A204.1 (cell line): ENCODE measurements around the gene APOB.

Experiments
- FAIRE-seq: peaks from 2 replicates; lab custom pipeline; 2012; peaks lifted over from hg19 to GRCh38; lab: Jason Lieb, UNC

Gene APOB

GRCh38 chr2:21047141-21048009 is 3.5 kb upstream of the APOB start:
- no peak for FAIRE-seq

DNA sequence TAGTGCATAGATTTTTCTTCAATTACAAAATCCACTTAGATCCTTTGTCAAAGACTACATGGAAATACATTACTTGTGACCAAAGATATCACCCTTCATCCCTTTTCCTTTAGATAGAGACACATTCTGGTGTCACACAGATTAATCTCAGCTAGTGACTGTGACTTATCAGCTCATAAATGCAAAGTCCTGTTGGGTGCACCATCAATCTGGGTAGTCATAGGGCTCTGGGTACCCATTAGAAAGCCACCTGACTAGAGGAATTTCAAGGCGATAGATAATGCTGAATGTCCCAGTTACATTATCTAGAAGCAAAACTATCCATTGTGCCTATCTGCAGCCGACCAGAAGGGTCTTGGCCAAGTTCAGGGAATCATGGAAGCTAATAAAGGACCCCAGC is 2.6 kb upstream of the APOB start:
- no peak for FAIRE-seq

GRCh38 chr2:21044694-21045371 is 960 bp upstream of the APOB start:
- no peak for FAIRE-seq

GRCh38 chr2:21042958-21043743 is 722 bp downstream of the APOB start:
- peak; percentile 6 for FAIRE-seq

DNA sequence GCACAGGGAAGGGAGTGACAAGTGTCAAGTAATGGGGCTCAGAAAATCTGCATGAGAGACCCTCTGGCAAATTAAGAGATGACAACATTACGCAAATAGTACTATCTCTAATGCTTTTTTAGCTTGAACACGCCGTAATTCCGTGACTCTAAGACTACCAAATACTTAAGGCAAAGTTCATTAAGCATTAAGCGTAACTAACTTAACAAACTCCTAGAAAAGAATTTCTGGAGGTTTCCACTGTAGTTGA is 1.2 kb downstream of the APOB start:
- FAIRE-seq: no peak

GRCh38 chr2:21041943-21042707 is 1.7 kb downstream of the APOB start:
- no peak for FAIRE-seq

- no peak for FAIRE-seq
These were observed 2.4 kb downstream of the APOB start for GRCh38 chr2:21041462-21041861.

DNA sequence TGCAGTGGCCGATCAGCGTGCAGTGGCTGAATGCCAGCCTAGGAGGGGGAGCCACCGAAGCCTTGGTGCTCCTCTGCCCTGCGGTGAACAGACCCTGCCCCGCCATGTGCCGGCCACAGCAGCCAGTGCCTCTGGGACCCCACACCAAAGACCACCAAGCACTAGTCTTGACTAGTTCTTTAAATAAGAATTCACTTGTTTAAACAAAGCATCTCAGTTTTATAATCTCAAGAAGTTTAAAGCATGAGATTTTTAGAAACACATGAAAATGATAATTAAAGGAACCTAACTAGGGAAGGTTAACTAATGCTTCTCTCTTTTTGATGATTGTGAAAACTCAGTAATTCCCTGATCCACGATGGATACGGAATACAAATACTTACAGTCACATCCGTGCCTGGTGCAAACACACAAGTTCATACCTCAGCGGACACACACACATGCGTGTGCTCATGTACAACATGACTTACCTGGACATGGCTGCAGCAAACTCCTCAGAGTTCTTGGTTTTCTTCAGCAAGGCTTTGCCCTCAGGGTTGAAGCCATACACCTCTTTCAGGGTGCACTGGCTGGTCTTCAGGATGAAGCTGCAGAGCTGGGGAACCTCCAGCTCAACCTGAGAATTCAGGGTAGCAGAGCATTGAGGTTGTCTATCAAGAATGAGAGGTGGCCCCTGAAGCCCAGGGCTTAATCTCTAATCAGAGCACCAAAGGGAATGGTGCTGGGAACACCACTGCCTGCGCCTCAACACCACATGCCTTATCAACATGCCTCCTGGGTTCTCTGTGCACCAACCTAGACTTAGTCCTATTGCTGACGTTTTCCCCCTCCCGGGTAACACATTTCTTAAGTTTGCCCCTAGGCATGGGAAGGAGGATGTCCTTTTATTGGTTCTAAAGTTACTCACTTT is 3.1 kb downstream of the APOB start:
- no peak for FAIRE-seq

GRCh38 chr2:21039979-21040467 is 3.9 kb downstream of the APOB start:
- FAIRE-seq: no peak

DNA sequence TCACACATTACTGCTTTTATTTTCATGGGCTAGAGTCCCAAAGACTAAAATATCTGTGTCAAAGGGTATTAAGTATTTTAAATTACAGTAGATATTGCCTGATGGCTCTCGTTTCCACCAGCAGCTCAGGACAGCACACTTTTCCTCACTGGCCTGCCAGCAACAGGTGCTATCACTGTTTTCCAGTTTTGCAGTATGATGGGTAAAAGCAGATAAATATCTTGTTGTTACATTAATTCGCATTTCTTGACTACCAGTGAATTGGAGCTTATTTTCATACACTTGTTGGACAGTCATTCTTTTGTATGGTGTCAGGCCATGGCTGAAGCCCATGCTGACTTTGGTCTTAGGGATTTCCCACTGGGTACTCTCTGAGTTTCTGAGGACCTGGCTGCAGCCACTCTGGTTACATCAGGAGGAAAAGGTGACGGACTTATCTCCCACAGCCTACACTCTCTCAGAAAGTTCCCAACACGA is 4.8 kb downstream of the APOB start:
- no peak for FAIRE-seq

GRCh38 chr2:21038403-21039073 is 5.3 kb downstream of the APOB start:
- no peak for FAIRE-seq

DNA sequence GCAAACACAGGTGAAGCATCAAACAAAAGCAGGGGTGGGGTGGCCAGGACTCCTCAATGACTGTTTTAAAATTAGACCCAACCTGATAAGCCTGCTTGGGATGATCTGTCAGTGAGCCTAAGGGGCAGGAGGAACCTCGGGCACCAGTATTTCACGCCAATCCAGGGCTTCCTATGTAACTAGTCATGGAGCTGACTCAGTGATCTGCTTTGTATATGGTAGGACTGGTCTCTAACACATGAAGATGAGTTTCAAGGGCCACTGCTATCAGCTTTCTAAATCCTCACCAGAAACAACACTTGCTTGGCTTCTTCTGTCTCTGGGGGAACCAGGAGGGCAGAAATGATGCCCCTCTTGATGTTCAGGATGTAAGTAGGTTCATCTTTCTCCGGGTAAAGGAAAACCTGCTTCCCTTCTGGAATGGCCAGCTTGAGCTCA is 6.2 kb downstream of the APOB start:
- no peak for FAIRE-seq

DNA sequence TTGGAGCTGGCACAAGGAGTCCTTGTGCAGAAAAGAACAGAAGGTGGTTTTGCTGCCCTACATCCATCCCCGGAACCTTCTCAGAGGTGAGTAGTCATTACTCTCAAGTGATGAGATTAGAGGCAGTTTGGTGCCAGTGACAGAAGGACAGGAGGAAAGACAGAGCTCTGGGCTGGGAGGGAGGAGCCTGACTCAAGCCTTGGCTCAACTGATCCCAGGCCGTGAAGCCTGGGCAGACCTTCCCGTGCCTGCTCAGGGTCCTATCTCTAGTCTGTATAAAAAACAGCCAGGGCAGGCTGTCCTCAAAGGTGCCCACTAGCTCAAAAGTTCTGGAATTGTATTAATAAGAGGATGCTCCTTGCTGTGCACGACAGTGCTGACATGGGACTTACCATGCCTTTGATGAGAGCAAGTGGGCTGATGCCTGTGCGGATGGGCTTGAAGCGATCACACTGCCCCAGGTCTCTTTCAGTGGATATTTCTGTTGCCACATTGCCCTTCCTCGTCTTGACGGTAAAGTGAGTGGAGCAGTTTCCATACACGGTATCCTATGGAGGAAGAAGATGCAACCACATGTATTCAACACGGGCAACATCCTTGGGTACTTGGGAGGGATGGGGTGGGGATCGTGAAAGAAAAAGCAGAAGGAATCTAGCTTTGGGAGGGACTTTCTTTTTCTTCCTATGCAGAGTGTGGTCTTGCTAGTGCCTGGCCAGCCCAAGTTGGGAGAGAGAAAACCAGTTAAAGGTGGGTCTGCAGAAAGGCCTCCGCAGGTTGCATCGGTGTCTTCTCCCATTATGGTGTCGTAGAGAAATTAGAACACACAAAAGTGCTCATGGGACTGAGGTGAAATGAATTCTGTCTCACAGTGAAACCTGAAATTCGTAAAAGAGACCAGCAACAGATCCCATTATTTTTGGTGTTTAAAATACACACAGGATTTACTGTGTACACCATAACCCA is 6.9 kb downstream of the APOB start:
- FAIRE-seq: no peak

DNA sequence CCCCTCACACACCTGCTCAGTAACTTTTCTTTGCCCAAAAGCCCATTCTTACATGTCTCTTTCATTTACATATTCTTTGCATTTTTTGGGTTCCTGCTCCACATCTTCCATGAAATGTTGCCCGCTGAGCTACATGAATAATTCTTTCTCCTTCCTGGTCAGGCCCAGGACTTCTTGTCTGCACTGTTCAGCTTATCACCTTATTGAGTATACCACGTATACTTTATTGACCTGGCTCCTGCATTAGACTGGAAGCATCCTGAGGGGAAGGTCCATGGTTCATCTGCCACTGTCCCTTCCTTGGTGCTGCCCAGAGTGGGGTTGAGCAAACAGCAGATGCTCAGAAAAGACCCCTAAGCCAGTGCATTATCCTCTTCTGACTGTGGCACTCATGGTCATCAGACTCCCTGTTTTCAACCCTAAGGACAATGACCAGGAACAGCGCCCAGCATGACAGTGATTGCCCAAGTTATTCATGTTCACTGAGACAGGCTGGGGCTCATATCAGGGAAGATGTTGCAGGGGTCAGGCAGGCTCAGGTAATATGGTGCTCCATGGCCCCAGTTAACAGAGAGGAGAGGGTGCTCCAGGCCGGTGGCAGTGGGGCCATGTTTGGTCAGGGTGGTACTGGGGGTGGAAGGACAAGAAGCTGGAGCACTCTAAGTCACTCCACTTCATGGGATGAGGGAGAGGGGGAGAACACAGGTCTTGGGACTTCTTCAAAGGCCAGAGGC is 7.7 kb downstream of the APOB start:
- no peak for FAIRE-seq

- no peak for FAIRE-seq
These were observed 8.4 kb downstream of the APOB start for GRCh38 chr2:21035282-21035973.

DNA sequence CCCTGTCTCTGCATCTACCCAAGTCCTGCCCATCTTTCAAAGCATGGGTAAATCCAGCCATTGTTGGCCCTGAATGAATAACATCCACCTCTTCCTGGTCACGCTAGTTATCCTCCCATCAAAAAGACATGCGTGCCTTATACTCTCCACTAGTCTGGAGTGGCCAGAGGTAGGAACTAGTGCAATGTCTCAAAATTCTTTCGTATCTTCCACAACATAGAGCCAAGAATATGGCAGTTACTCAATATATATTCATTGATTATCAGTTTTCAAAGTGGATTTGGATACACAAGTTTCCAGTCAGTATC is 8.9 kb downstream of the APOB start:
- FAIRE-seq: no peak

GRCh38 chr2:21034156-21034971 is 9.5 kb downstream of the APOB start:
- no peak for FAIRE-seq
